IMR-90 (cell line): ENCODE results near the gene ADGRF4.

Source experiments
- BHLHE40 ChIP-seq: fragments of 150-350 bp; IDR thresholded peaks from 2 replicates; pipeline ENCODE4 v1.6.1; 2016; ENCODE audit warnings: mild to moderate bottlenecking, low read depth, low read length
- MAZ ChIP-seq: IDR thresholded peaks from 2 replicates; pipeline ENCODE4 v1.6.1; 2012; ENCODE audit warnings: low read depth, mild to moderate bottlenecking, low read length, improper control_type of control experiment, moderate library complexity, borderline replicate concordance
- POLR2A ChIP-seq: IDR thresholded peaks from 2 replicates; pipeline ENCODE4 v1.6.1; 2012; ENCODE audit warnings: mild to moderate bottlenecking, low read depth, low read length
- RAD21 ChIP-seq: IDR thresholded peaks from 2 replicates; pipeline ENCODE4 v1.6.1; 2012; ENCODE audit warnings: low read length, improper control_type of control experiment
- RFX5 ChIP-seq: IDR thresholded peaks from 2 replicates; pipeline ENCODE4 v1.8.0; 2012; ENCODE audit warnings: low read depth, mild to moderate bottlenecking, low read length, moderate library complexity
- TF ChIP-seq, protein P1 (sequence below): conservative IDR thresholded peaks from 2 replicates; pipeline ENCODE4 v1.5.1; 2012; ENCODE audit warnings: mild to moderate bottlenecking, low read depth, low read length, improper control_type of control experiment

- no peak for TF ChIP-seq RFX5
- TF ChIP-seq, protein P1, sequence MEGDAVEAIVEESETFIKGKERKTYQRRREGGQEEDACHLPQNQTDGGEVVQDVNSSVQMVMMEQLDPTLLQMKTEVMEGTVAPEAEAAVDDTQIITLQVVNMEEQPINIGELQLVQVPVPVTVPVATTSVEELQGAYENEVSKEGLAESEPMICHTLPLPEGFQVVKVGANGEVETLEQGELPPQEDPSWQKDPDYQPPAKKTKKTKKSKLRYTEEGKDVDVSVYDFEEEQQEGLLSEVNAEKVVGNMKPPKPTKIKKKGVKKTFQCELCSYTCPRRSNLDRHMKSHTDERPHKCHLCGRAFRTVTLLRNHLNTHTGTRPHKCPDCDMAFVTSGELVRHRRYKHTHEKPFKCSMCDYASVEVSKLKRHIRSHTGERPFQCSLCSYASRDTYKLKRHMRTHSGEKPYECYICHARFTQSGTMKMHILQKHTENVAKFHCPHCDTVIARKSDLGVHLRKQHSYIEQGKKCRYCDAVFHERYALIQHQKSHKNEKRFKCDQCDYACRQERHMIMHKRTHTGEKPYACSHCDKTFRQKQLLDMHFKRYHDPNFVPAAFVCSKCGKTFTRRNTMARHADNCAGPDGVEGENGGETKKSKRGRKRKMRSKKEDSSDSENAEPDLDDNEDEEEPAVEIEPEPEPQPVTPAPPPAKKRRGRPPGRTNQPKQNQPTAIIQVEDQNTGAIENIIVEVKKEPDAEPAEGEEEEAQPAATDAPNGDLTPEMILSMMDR = no peak
- no peak for TF ChIP-seq RAD21
- TF ChIP-seq BHLHE40 = no peak
- no peak for TF ChIP-seq POLR2A
- TF ChIP-seq MAZ = no peak
Measured at GRCh38 chr6:47769982-47770381, 71.6 kb downstream of the ADGRF4 start.
